ENCODE results near the gene GORASP1.

DNA sequence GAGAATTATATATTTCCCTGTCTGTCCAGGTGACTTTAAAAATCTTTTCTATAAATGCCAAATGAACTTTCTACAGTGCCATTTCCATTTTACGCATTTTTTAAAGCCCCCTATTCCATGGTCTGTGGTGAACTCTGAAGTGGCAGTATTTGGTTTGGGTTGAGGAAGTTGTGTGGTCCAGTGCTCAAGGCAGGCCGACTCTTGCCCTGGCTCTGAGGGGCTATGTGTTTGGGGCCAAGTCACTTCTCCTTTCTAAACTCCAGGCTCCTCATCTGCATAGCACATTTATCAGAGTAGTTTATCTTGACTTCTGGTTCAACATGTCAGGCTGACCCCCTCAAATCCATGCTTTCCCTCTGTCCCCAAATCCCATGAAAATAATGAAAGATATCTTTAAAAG is 14.2 kb upstream of the GORASP1 start:
- TF ChIP-seq, protein P1, sequence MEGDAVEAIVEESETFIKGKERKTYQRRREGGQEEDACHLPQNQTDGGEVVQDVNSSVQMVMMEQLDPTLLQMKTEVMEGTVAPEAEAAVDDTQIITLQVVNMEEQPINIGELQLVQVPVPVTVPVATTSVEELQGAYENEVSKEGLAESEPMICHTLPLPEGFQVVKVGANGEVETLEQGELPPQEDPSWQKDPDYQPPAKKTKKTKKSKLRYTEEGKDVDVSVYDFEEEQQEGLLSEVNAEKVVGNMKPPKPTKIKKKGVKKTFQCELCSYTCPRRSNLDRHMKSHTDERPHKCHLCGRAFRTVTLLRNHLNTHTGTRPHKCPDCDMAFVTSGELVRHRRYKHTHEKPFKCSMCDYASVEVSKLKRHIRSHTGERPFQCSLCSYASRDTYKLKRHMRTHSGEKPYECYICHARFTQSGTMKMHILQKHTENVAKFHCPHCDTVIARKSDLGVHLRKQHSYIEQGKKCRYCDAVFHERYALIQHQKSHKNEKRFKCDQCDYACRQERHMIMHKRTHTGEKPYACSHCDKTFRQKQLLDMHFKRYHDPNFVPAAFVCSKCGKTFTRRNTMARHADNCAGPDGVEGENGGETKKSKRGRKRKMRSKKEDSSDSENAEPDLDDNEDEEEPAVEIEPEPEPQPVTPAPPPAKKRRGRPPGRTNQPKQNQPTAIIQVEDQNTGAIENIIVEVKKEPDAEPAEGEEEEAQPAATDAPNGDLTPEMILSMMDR (IDR thresholded peaks at IDR 0.05) = no peak
- no peak for TF ChIP-seq POLR2A (IDR thresholded peaks at IDR 0.05)
